Stimulated activated CD4-positive, alpha-beta T cell treated with anti-CD3 and anti-CD28 coated beads, TNF-alpha, amount 100 ng/mL, for 1 hour (primary cell): ENCODE measurements around the gene FOXI1.
"Not testable (repeated sequence)": the region's sequence is repeated elsewhere in the genome, so short reads cannot be mapped to it uniquely, and the experiment has no call there.

ENCODE experiments used
- DNase-seq, 3 donors: peaks; one replicate each; pipeline ENCODE4 v3.0.0-alpha.2; 2020; ENCODE audit warnings: low read depth in 3 of 3, low spot score in 1 of 3

Gene FOXI1

DNA sequence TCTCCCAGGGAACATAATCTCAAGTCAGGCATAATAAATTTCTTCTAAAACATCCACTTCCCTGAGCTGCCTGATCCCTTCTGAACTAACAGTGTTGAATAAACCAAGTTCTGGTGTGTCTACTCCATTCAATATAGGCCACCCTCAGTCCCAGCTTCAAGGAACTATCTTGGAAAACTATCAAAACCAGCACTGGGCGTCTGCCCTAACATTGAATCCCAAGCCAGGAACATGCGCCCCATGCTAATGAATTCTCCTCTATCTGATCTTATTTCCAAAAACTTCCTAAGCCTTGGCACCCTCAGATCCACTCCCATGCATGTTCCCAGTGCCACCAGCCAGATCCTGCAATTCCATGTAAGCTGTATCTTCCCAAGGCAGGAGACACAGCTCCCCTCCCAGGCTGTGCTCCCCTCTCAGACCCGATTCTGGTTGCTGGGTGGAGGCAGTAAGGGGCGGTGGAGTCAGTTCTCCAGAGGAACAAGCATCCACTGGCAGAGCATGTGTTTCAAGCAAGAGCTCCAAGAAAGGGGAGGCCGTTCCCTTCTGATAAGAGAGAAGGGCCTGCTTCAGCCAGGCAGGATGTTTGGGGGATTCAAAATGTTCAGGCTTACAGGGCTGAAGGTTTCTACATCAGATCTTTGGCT, 13.1 kb upstream of the FOXI1 start:
- no peak for DNase-seq

DNA sequence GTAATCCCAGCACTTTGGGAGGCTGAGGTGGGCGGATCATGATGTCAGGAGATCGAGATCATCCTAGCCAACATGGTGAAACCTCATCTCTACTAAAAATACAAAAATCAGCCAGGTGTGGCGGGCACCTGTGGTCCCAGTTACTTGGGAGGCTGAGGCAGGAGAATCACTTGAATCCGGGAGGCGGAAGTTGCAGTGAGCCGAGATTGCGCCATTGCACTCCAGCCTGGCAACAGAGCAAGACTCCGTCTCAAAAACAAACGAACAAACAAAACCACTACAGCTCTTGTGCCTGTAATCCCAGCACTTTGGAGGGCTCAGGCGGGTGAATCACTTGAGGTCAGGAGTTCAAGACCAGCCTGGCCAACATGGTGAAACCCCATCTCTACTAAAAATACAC, 11.4 kb upstream of the FOXI1 start:
- DNase-seq: not testable (repeated sequence)

DNA sequence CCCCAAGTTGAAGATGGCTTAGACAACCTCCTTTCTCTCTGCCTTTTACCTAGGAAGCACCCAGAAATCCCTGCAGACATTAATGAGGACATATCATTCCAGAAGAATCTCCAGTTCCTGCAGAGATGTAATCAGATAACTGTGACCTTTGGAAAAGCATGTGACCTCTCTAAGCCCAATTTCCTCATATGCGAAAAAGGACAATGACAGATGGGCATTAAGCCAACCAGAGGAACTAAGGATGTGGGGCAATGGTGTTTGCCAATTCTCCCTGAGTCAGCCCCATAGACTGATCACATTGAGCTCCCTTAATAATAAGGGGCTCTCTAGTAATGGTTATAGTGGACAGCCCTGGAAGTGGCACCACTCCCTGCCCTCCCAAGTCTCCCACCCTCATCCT, 10.1 kb upstream of the FOXI1 start:
- no peak for DNase-seq

DNA sequence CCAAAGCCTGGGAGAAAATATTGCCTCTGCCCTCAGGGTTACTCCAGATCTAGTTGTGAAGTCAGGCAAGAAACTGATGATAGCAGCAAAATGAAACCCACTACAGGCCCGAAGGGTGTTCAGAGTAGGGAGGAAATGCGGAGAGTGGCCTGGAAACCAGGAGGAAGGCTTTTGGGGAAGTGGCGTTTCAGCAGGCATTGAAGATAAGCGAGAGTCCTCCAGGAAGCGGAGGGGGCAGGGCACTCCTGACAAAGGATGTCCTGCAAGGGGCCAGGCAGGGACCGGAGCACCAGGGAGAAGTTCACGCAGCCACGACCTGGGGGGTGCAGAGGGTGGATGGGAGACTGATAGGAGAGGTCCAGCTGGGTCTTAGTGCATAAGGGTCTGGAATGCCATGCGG, 7.8 kb upstream of the FOXI1 start:
- no peak for DNase-seq

DNA sequence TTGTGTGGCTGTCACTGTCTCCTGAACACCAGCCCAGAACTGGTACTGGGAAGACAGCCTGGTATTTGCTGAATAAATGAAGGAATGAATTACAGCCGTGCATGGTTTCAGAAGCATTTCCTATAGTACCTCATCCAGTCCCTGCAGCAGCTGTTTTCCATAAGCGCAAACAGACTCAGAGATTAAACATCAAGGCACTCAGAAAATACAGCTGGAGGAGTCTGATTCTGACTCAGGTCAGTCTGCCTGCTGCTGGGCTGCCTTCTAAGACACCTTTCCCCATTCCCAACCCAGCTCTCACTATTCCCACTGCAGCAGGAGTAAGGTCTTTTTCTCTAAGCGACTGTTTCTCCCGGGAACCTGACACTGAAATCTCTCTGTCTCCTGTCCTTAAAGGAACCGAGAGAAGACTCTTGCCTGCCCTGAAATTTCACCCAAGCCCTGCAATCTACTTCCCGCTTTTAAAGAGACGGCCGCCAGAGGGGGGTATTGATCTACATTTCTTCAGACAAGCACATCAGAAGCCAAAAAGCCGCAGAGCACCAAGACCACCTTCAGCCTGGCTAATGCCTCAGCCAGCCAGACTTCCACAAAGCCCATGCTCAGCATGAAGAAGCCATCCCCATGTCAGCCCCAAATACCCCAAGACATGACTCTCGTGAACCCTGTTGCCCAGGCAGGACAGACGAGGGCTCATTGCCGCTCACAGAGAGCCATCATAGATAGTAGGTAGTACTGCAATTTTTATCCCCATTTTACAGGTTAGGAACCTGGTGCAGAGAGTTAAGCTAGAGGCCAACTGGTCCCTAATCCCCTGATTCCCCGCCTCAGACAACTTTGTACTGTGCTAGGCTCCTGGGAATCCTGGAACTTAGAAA, 5.4 kb upstream of the FOXI1 start:
- peak; percentile 20 to 50 (median 29) for DNase-seq

DNA sequence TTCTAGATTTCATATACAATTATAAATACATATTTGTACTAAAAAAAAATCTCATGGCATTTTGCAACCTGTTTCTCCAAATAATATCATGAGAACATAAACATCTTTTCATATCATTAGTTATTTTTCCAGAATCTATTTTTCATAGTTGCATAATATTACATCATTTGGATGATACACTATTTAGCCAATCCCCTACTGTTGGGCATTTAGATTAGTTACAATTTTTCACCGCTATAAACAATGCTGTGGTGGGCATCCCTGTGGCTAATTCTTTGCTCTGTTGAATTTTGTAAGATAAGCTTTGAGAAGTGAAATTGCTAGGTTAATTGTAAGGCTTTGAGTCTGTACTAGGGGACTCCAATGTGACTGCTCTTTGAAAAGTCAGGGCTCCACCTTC, 2.2 kb upstream of the FOXI1 start:
- no peak for DNase-seq

DNA sequence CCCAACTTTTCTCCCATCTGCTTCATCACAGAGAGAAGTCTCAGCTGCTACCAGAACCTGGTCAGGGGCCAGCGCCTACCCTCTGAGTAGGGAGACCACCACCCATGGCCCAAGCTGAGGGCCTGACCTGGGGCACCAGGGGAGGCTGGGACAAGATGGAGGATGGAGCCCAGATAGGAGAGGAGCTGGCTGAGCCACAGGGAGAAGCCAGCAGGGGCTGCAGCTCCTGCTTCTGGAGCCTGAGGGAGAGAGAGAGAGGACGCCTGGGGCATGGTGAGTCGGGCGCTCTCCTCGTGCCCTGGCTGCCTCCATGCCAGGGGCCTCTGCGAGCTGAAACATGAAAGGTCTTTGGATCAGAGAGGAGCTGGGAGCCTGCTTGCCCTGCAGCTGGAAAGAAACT, 1.4 kb upstream of the FOXI1 start:
- no peak for DNase-seq

DNA sequence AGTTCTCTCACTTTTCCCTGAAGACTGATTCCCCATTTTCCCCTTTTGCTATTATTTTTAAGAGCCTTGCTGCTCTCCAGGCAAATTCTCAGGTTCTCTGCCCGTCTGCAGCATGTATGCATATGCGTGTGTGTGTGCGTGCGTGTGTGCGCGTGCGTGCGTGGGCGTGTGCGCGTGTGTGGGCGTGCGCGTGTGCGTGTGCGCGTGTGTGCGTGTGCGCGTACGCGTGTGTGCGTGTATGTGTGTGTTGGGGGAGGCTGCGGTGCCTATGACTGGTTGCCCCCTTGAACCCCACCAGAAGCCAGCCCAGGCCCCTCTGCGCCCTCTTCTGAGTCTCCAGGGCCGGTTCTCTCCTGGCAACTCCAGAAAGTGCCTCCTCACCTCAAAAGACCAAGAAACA, 987 bp upstream of the FOXI1 start:
- DNase-seq: no peak

DNA sequence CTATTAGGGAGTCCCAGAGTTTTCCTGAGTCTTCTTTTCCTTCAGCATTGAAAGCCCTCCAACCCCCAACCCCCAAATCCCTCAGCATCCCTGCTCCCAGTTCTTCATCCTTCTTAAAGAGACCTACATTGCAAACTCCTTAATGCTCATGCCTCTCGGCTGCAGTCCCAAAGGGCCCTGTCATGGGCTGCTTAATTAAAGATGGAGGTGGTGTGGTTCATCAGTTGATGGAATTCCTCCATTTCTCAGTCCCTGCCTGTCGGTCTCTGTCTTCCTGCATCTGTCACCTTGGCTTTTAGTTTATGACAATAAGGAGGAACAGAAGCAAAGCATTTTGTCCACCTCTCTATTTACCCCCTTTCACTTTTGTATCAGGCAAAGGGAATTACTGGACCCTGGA, 2.0 kb downstream of the FOXI1 start:
- DNase-seq: no peak

DNA sequence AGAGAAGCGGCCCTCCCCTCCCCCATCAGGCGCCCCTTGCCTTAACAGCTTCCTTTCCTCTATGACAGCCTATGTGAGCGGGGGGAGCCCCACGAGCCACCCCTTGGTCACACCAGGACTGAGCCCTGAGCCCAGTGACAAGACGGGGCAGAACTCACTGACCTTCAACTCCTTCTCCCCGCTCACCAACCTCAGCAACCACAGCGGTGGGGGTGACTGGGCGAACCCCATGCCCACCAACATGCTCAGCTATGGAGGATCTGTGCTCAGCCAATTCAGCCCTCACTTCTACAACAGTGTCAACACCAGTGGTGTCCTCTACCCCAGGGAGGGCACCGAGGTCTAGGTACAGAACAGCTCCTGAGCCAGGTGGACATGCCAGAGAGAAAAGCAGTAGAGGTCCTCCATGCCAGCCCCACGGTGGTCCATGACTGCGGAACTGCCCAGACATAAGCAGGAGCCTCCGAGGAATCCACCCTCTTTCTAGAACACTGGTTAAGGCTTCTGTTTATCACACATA, 2.6 kb downstream of the FOXI1 start:
- DNase-seq: no peak

DNA sequence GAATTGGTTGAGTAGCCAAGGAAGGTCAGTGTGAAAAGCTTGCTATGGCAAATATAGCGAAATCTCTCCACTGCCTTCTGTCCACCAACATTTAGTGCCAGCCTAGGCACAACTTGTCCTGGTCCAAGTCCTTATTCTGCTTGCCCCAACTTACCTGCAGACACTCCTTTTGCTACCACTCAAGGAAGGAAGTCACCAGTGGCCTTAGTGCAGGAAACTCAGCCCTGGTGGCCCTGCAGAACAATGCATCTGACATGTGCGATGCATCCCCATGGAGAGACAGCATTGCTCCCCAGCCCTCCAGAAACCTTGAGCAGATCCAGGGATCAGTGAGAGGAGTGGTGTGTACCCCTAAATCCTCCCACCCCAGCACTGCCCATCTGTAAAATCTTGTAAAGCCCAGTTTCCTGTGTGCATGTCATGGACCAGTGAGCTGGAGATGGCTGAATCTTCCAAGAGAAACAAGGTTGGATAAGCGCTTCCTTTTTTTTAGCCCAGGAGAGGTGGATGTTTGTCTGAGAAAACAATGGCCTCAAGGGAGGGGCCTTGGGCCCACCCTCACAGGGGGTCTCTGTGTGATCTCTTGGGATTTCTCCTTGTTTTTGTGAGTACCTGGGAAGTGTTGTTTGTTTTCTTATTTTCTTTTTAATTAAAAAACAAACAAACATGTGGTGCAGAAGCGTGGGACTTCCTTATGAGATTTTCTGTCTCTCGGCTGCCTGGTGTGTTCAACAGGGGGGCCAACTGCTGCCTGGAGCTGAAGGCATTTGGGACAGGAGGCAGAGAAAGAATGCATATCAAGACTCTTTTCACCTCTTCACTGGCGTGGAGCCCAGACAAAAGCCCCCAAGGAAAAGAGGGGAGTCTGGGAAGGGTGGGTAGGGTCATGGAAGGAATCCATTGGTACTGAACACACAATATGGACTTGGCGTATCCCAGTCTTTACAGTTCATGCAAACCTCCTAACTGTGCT, 3.6 kb downstream of the FOXI1 start:
- DNase-seq: no peak

DNA sequence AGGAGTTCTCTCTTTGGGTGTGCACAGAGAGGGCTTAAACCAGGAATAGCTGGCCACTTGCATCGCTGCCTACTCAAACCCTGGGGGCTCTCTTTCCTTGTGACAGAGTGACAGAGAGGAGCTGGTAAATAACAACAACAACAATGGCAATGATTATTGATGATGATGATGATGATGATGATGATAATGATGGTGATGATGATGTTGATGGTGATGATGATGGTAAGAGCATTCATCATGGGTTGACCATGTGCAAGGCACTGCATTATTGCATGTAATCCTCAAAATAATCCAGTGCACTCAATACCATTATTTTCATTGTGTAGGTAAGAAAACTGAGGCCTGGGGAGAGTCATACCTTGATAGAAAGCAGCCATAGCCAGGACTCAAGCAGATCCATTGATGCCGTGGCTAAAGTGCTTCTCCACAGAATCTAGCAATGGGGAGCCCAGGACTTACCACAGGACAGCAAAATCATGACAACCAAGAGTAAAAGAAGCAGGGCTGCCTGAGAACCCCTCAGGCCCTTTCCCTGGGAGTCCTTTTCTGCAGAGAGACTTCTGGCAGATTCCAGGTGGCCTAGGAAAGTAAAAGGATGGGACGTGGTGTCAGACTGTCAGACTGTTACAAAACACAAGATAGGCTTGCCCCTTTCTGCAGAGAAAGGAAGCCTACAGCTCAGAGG, 4.8 kb downstream of the FOXI1 start:
- DNase-seq: no peak

DNA sequence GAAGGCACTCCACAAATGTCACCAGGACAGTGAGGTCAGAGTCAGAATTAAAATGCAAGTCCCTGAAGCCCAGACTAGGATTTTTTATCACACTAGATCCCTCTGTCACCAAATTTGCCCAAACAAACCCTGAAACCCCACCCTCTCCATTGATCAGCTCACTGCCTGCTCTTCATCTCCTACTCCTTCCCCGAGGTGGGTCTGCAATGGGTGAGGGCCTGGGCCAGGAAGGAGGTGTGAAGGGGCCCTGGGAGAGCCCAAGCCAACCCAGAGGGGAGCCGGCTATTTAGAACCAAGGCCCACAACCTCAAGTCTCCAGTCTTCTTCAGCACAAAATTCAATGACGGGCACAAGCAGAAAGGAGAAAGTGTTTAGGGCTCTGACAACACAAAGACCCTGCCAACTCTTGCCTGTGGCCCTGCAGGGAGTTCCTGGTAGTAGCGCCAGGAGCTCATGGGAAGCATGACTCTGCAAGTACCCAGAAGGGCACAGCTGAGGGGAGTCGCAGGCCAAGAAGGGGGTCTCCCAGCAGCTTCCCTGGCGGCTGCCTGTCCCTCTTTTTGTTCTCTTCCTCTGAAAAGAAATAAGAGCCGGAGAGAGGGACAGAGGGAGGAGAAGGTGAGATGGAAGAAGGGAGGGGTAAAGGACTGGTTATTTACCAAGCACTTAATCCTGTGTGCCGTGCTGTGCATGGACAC, 5.5 kb downstream of the FOXI1 start:
- DNase-seq: no peak

DNA sequence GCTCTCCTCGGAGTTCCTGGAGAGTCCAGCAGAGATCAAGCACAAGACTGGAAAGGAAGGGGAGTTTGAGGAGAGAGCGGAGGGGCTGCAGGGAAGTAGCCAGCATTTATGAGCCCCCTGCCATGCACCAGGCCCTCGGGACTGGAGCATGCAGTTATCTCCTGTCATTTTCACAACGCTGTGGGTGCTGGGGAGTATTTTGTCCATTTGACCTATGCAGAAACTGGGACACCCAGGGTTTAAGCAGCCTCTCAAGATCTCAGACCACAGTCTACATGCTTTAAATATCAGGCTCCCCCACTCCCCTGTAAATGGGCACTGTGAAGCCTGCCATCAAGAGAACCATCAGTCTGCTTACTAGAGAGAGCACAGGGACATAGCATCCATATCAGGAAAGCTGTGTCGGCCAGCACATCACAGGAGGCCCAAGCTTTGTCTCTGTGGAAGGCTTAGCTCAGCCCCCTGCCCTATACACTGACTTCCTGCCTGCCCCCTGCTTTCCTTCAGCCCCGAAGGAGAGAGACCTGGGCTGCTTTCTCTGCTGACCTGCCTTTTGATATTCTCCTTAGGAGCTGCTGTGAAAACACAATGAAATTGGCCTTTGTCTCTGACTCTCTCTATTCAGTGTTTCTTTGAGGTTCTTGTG, 7.3 kb downstream of the FOXI1 start:
- DNase-seq: no peak

DNA sequence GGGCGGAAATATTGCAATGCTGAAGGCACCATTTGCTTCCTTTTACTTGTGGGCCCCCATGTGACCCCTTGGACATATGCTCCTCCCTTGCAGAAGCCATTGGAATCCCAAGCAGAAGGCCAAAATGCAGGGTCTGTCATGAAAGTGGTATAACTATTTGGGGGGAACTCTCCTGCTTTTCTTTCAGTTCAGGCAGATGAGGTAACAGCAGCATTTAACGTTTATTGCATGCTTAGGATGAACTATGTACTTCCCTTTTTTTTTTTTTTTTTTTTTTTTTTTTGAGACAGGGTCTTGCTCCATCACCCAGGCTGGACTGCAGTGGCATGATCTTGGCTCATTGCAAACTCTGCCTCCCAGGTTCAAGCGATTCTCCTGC, 7.8 kb downstream of the FOXI1 start:
- no peak for DNase-seq

DNA sequence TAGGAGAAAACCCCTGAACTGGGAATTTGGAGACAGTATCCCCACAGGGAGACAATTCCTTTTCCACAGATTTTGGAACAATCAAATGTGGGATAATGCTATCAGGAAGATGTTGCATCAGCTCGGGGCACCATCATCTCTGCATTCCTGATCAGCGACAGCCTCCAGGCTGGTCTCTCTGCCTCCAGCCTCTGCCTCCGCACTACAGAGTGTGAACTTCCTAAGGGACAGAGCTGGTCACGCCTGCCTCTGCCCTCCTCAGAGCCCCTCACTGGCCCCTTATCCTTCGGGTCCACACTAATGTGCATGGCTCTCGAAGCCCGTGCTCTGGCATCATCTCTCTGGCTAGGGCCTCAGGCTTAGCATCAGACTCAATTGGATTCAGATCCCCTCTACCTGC, 8.6 kb downstream of the FOXI1 start:
- DNase-seq: no peak

DNA sequence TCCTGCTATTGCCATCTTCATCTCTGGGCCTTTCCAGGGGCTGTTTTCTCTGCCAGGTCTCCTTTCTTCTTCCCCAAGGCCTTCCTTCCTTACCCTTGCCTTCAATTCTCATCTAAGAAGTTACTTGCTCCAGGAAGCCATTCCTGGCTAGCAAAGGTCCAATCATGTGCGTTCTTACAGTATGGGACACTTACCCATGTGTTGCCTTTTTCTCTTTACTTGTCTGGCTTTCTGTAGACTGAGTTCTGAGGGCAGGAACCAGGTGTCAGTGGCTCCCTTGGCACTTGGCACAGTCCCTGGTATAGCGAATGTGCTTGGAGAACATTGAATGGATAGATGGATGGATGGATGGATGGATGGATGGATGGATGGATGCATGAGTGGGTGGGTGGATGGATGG, 10.2 kb downstream of the FOXI1 start:
- DNase-seq: no peak

DNA sequence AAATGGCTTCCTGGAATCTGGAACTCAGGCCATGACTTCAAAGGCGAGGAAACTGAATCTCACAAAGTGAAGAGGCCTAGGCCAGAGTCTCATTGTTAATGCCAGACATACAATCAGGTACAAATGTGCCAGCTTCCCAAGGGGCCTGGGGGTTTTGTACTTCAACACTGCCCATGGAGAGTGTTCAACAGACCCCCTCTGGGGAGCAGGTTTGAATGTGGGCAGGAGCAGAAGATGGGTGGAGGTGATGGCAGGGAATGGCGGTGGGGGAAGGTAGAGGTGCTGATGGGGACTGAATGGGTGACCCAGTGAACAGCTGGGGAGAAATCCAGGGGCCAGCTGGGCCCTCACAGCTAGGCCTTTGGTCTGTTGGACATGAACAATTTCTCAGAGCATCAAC, 12.0 kb downstream of the FOXI1 start:
- no peak for DNase-seq

DNA sequence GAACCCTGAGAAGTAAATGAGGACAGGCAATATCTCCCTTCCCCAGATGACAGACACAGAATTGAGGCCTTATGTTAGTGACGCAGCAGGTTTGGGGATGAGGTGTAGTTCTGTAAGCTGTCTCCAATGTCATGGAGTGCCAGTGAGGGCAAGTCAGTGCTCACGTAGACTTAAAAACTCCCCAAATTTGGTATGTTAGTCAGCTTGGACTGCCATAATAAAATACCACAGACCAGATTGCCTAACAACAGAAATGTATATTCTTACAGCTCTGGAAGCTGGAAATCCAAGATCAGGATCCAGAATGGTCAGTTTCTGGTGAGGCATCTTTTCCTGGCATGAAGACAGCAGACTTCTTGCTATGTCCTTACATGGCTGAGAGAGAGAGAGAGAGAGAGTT, 14.9 kb downstream of the FOXI1 start:
- DNase-seq: no peak

DNA sequence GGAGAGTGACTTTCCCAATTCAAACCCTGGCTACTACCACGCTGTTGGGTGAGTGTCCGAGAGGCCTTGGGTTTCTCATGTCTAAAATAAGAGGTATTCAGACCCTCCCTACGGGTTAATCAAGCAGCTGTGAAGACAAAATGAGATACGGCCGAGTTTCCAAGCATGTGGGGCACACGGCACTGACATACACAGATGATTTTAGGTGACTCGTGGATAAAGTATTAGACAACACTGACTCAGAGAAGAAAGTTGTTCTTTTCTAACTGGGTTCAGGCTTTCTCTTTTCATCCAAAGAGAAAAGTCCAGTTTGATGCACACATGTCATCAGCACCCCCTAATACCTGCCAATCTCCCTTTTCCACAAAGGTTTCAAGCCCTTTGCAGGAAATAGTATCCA, 15.6 kb downstream of the FOXI1 start:
- DNase-seq: no peak
